ENCODE data around the gene PPP2R5C.

Gene PPP2R5C

DNA sequence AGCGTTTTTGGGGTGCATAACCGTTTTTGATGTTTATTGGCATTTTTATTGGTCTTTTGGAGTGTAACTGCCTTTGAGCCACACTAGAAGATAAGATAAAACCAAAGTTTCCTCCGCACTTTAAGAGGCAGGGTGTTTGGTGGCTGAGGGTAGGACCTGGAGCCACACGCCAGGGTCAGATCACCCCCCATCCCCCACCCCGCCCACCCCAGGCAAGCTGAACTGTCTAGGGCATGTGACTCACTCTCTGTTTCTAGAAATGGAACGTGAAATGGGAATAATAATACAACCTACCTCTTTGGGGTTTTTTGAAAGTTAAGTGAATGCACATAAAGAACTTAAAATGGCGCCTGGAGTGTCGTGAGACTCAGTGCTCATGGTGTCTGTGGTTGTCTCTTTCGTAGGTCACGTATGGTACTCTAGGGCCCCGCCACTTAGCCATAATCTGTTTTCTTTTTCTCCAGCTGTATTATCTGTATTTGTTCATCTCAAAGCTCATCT lies 56.0 kb downstream of the PPP2R5C start:
- no peak overlapping the region for H3K27ac ChIP-seq
- TF ChIP-seq, protein P1, sequence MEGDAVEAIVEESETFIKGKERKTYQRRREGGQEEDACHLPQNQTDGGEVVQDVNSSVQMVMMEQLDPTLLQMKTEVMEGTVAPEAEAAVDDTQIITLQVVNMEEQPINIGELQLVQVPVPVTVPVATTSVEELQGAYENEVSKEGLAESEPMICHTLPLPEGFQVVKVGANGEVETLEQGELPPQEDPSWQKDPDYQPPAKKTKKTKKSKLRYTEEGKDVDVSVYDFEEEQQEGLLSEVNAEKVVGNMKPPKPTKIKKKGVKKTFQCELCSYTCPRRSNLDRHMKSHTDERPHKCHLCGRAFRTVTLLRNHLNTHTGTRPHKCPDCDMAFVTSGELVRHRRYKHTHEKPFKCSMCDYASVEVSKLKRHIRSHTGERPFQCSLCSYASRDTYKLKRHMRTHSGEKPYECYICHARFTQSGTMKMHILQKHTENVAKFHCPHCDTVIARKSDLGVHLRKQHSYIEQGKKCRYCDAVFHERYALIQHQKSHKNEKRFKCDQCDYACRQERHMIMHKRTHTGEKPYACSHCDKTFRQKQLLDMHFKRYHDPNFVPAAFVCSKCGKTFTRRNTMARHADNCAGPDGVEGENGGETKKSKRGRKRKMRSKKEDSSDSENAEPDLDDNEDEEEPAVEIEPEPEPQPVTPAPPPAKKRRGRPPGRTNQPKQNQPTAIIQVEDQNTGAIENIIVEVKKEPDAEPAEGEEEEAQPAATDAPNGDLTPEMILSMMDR (conservative IDR thresholded peaks at IDR 0.05) = no peak

GRCh38 chr14:101819251-101819990 lies 57.9 kb downstream of the PPP2R5C start:
- H3K27ac ChIP-seq = no peak overlapping the region
- TF ChIP-seq, protein P1 (conservative IDR thresholded peaks at IDR 0.05) = no peak

GRCh38 chr14:101820283-101820798 lies 58.8 kb downstream of the PPP2R5C start:
- H3K27ac ChIP-seq = no peak overlapping the region
- TF ChIP-seq, protein P1 (conservative IDR thresholded peaks at IDR 0.05) = no peak

DNA sequence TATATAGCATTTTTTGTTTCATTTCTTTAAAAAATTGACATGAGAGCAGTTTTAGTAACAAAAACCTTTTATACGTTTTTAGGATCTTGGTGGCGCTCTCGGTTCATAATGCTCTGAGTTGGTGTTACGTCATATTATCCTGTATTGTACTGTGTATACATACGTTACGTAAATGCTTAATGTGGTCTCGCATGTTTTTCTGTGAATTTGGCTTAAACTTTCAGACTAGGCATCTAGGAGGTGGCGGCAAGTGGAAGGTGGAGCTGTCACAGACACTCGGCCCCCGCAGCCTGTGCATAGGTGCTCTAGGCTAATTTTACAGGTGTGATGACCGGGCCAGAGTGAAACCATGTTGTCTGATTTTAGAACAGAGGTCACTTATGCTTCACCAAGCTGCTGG lies 60.0 kb downstream of the PPP2R5C start:
- TF ChIP-seq, protein P1 (conservative IDR thresholded peaks at IDR 0.05) = no peak
- no peak overlapping the region for H3K27ac ChIP-seq

DNA sequence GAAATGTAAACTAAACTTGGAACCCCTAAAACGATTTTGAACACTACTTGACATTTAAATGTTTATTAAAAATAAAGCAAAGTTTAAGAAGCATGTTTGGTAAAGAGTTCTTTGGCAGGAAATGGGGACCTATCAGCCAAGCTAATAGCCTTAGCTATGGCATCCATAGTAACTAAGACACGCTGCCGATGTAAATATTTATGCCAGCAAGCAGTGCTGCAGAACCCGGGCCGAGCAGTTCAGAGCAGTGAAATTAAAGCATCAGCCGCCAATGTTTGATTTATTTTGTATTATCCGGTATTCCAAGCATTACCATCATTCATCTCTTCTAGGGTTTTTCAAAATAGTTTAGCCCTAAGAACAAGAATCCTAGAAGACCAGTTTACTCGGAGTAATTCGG lies 61.6 kb downstream of the PPP2R5C start:
- peak overlapping the region; percentile 45 for H3K27ac ChIP-seq

GRCh38 chr14:101823511-101824120 lies 62.1 kb downstream of the PPP2R5C start:
- TF ChIP-seq, protein P1 (conservative IDR thresholded peaks at IDR 0.05) = no peak
- peak overlapping the region; percentile 45 for H3K27ac ChIP-seq

More for the DNA sequence above, 61.6 kb downstream of the PPP2R5C start:
- TF ChIP-seq, protein P1 (conservative IDR thresholded peaks at IDR 0.05) = no peak

- TF ChIP-seq, protein P1 (conservative IDR thresholded peaks at IDR 0.05) = no peak
- H3K27ac ChIP-seq = peak overlapping the region; percentile 45
Observed at GRCh38 chr14:101824339-101824727, 62.8 kb downstream of the PPP2R5C start.
